H9 (cell line): Measurements from ENCODE around the gene NLRC3. TPM values are rescaled to one million over a fixed set of nuclear protein-coding genes. Genes with fewer than 3 reads are reported as not detected.

Experiments used
- DNase-seq: peaks from one replicate; pipeline ENCODE4 v3.0.0-alpha.2; 2017
- H2AFZ ChIP-seq: one replicate; pipeline ENCODE4 v1.6.1; 2013; ENCODE audit warnings: mild to moderate bottlenecking, low read length, control low read depth, moderate library complexity
- H2AK5ac ChIP-seq: 2 replicates; pipeline ENCODE4 v1.6.1; 2013; ENCODE audit warnings: low read length, control low read depth, mixed read lengths; ENCODE audit not compliant: insufficient read length
- H2BK120ac ChIP-seq: one replicate; pipeline ENCODE4 v1.6.1; 2013; ENCODE audit warnings: low read depth, mild to moderate bottlenecking, low read length, control low read depth, inconsistent platforms; ENCODE audit not compliant: poor library complexity, severe bottlenecking
- H2BK12ac ChIP-seq: 2 replicates; pipeline ENCODE4 v1.6.1; 2013; ENCODE audit warnings: low read length, control low read depth, mixed read lengths, low read depth; ENCODE audit not compliant: insufficient read length
- H2BK15ac ChIP-seq: 2 replicates; pipeline ENCODE4 v1.6.1; 2013; ENCODE audit warnings: low read depth, low read length, control low read depth
- H2BK20ac ChIP-seq: one replicate; pipeline ENCODE4 v1.6.1; 2013; ENCODE audit warnings: low read depth, mild to moderate bottlenecking, low read length, control low read depth, inconsistent platforms; ENCODE audit not compliant: poor library complexity, severe bottlenecking
- H2BK5ac ChIP-seq: 2 replicates; pipeline ENCODE4 v1.6.1; 2013; ENCODE audit warnings: low read length, control low read depth, mixed read lengths; ENCODE audit not compliant: insufficient read length
- H3K14ac ChIP-seq: 2 replicates; pipeline ENCODE4 v1.6.1; 2013; ENCODE audit warnings: low read length, control low read depth; ENCODE audit not compliant: insufficient read depth
- H3K18ac ChIP-seq: 2 replicates; pipeline ENCODE4 v1.6.1; 2013; ENCODE audit warnings: low read depth, mild to moderate bottlenecking, mixed read lengths, low read length, control low read depth; ENCODE audit not compliant: insufficient read length
- H3K23ac ChIP-seq: 2 replicates; pipeline ENCODE4 v1.6.1; 2013; ENCODE audit warnings: low read length, control low read depth, mixed read lengths, low read depth; ENCODE audit not compliant: insufficient read length
- H3K23me2 ChIP-seq: 2 replicates; pipeline ENCODE4 v1.6.1; 2013; ENCODE audit warnings: low read depth, mild to moderate bottlenecking, mixed read lengths, low read length, control low read depth; ENCODE audit not compliant: insufficient read length, poor library complexity, severe bottlenecking
- H3K27ac ChIP-seq: 2 replicates; pipeline ENCODE4 v1.5.1; 2013; ENCODE audit warnings: low read length, control low read depth, mixed read lengths, low read depth; ENCODE audit not compliant: insufficient read length
- H3K27me3 ChIP-seq: 2 replicates; pipeline ENCODE4 v1.6.1; 2013; ENCODE audit warnings: low read length, control low read depth, inconsistent platforms; ENCODE audit not compliant: insufficient read depth
- H3K4ac ChIP-seq: 2 replicates; pipeline ENCODE4 v1.6.1; 2013; ENCODE audit warnings: low read depth, mild to moderate bottlenecking, control low read depth, inconsistent platforms, low read length, moderate library complexity
- H3K4me1 ChIP-seq: 2 replicates; pipeline ENCODE4 v1.6.1; 2013; ENCODE audit warnings: low read length, control low read depth, inconsistent platforms; ENCODE audit not compliant: insufficient read depth
- H3K4me2 ChIP-seq: 2 replicates; pipeline ENCODE4 v1.6.1; 2013; ENCODE audit warnings: low read length, control low read depth, mixed read lengths; ENCODE audit not compliant: insufficient read length, insufficient read depth
- H3K56ac ChIP-seq: 2 replicates; pipeline ENCODE4 v1.6.1; 2013; ENCODE audit warnings: low read depth, mild to moderate bottlenecking, mixed read lengths, low read length, control low read depth; ENCODE audit not compliant: insufficient read length
- H3K79me1 ChIP-seq: 2 replicates; pipeline ENCODE4 v1.6.1; 2013; ENCODE audit warnings: low read depth, mild to moderate bottlenecking, moderate library complexity, low read length, control low read depth, inconsistent platforms; ENCODE audit not compliant: insufficient read depth, poor library complexity, severe bottlenecking
- H3K79me2 ChIP-seq: 2 replicates; pipeline ENCODE4 v1.6.1; 2013; ENCODE audit warnings: low read length, control low read depth, inconsistent platforms; ENCODE audit not compliant: insufficient read depth
- H3K9ac ChIP-seq: 2 replicates; pipeline ENCODE4 v1.6.1; 2013; ENCODE audit warnings: low read length, control low read depth, mixed read lengths; ENCODE audit not compliant: insufficient read length; ENCODE audit errors: extremely low read depth
- H3K9me3 ChIP-seq: one replicate; pipeline ENCODE4 v1.6.1; 2013; ENCODE audit warnings: low read depth, low read length, inconsistent platforms; ENCODE audit not compliant: control insufficient read depth
- H3T11ph ChIP-seq: one replicate; pipeline ENCODE4 v1.6.1; 2013; ENCODE audit warnings: mild to moderate bottlenecking, low read length, control low read depth, inconsistent platforms
- H4K20me1 ChIP-seq: one replicate; pipeline ENCODE4 v1.6.1; 2013; ENCODE audit not compliant: control insufficient read depth, insufficient read length, insufficient read depth
- H4K5ac ChIP-seq: 2 replicates; pipeline ENCODE4 v1.6.1; 2013; ENCODE audit warnings: low read depth, mild to moderate bottlenecking, mixed read lengths, low read length, control low read depth; ENCODE audit not compliant: insufficient read length
- H4K8ac ChIP-seq: replicated peaks from 2 replicates; pipeline ENCODE4 v1.6.1; 2013; ENCODE audit warnings: low read length, control low read depth, mixed read lengths, low read depth; ENCODE audit not compliant: insufficient read length
- H4K91ac ChIP-seq: 2 replicates; pipeline ENCODE4 v1.6.1; 2013; ENCODE audit warnings: low read depth, mild to moderate bottlenecking, moderate library complexity, mixed read lengths, low read length, control low read depth; ENCODE audit not compliant: insufficient read length
- H3K27ac Mint-ChIP-seq, 3 experiments: 2 replicates in 2 of 3; 3 replicates in 1 of 3; pipeline ENCODE4 v1.8.0; 2020 to 2021; ENCODE audit warnings: mixed read lengths in 3 of 3, mild to moderate bottlenecking in 1 of 3, moderate library complexity in 1 of 3
- H3K27me3 Mint-ChIP-seq: 2 replicates; pipeline ENCODE4 v1.8.0; 2021; ENCODE audit warnings: low read depth, mild to moderate bottlenecking, moderate library complexity, mixed read lengths
- H3K36me3 Mint-ChIP-seq, 3 experiments: 2 replicates in 2 of 3; 3 replicates in 1 of 3; pipeline ENCODE4 v1.8.0; 2020 to 2021; ENCODE audit warnings: low read depth in 3 of 3, mixed read lengths in 3 of 3; ENCODE audit not compliant: insufficient read depth in 1 of 3
- H3K4me1 Mint-ChIP-seq, 2 experiments: 2 replicates each; pipeline ENCODE4 v1.8.0; 2020; ENCODE audit warnings: mixed read lengths in 2 of 2
- H3K4me3 Mint-ChIP-seq, 2 experiments: 2 replicates in 1 of 2; 3 replicates in 1 of 2; pipeline ENCODE4 v1.8.0; 2020 to 2021; ENCODE audit warnings: mild to moderate bottlenecking in 2 of 2, mixed read lengths in 2 of 2, moderate library complexity in 1 of 2
- H3K9me3 Mint-ChIP-seq, 2 experiments: 2 replicates in 1 of 2; 3 replicates in 1 of 2; pipeline ENCODE4 v1.8.0; 2020; ENCODE audit warnings: mild to moderate bottlenecking in 2 of 2, mixed read lengths in 2 of 2, moderate library complexity in 1 of 2
- WGBS: extraction: QIAGEN DNeasy Blood & Tissue Kit; methylation state at CpG from one replicate; pipeline ENCODE4 v1.1.7; 2013; ENCODE audit warnings: missing lambda C conversion rate, low lambda C conversion rate, mixed read lengths; ENCODE audit not compliant: insufficient read length; ENCODE audit errors: extremely low coverage; 5-methylcytosine and 5-hydroxymethylcytosine counted together
- total RNA-seq: library from RNA; stranded (reverse); gene quantifications from 2 replicates; pipeline ENCODE4 v1.2.1, GENCODE V29; 2021
- TF ChIP-seq, protein P1 (sequence below): fragments of 200-600 bp; sonication (generic); conservative IDR thresholded peaks from 3 replicates; pipeline ENCODE4 v1.8.0; 2021; ENCODE audit warnings: antibody characterized with exemption, mild to moderate bottlenecking

NLRC3 gene
- total RNA-seq, 1 experiment from 2014 or later, result 0.44 TPM

DNA sequence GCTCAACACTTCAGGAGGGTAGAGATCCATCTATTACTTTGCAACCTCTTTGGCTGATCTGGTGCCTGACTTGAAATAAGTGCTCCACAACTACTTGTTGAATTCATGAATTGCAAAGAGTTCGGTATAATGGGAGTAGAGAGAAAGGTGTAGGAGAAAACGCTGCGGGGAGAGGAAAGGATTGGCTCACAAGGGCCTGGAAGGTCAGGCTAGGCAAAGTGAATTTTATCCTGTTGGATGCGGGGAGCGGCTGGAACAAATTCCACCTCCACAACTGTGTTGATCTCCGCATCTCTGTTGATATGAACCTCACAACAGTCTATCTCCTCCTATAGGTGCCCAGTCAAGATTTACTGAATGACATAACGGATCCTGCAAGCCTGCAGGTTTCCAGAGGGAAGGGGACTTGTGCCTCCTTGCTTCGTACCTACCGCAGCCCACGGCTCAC is 33.5 kb upstream of the NLRC3 start:
- DNase-seq, result no peak
- H3K9me3 Mint-ChIP-seq, result no peaks in the 10 kb centered on the region
- Histone ChIP-seq H3K9ac (peak overlapping the region; percentile 40), H3K79me1 (peaks cover 3% of the 10 kb centered on the region), H3K9me3 (no peaks in the 10 kb centered on the region), H2AFZ (no peak overlapping the region), H2BK15ac (no peak overlapping the region), H3K4me2 (peak overlapping the region; percentile 87), H3K4ac (no peak overlapping the region), H2AK5ac (no peak overlapping the region), H3K14ac (no peak overlapping the region), H4K20me1 (no peaks in the 10 kb centered on the region), H3T11ph (no peak overlapping the region), H3K79me2 (peaks cover 7% of the 10 kb centered on the region), H3K56ac (no peak overlapping the region), H3K23me2 (peaks cover 4% of the 10 kb centered on the region), H3K27me3 (no peaks in the 10 kb centered on the region), H3K23ac (no peak overlapping the region), H4K5ac (no peak overlapping the region), H3K18ac (no peak overlapping the region), H3K4me1 (no peaks in the 10 kb centered on the region), H3K27ac (no peak overlapping the region), H2BK5ac (no peak overlapping the region), H2BK120ac (no peak overlapping the region), H4K91ac (no peak overlapping the region), H2BK12ac (no peak overlapping the region), H2BK20ac (no peak overlapping the region), H4K8ac (no peak overlapping the region)
- peak overlapping the region in 1 of 3 experiments; percentile 48; a peak in 1 of 7 replicates for H3K27ac Mint-ChIP-seq
- H3K4me1 Mint-ChIP-seq, result peaks cover 22 to 23% of the 10 kb centered on the region in 2 experiments
- TF ChIP-seq, protein P1, sequence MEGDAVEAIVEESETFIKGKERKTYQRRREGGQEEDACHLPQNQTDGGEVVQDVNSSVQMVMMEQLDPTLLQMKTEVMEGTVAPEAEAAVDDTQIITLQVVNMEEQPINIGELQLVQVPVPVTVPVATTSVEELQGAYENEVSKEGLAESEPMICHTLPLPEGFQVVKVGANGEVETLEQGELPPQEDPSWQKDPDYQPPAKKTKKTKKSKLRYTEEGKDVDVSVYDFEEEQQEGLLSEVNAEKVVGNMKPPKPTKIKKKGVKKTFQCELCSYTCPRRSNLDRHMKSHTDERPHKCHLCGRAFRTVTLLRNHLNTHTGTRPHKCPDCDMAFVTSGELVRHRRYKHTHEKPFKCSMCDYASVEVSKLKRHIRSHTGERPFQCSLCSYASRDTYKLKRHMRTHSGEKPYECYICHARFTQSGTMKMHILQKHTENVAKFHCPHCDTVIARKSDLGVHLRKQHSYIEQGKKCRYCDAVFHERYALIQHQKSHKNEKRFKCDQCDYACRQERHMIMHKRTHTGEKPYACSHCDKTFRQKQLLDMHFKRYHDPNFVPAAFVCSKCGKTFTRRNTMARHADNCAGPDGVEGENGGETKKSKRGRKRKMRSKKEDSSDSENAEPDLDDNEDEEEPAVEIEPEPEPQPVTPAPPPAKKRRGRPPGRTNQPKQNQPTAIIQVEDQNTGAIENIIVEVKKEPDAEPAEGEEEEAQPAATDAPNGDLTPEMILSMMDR, result no peak
- H3K36me3 Mint-ChIP-seq, result peaks cover 3 to 27% (median 25%) of the 10 kb centered on the region in 3 experiments
- no CpG with 5 or more reads among the region's 10 CpGs for WGBS
- peak overlapping the region; percentile 100 for H3K4me3 Mint-ChIP-seq
- H3K27me3 Mint-ChIP-seq, result no peaks in the 10 kb centered on the region
